GM21619 (cell line): ENCODE results near the gene CIBAR2.

Experiments
- ATAC-seq: cut with Tn5 transposase; IDR thresholded peaks from one replicate; pipeline ENCODE4 v1.9.1; 2021; ENCODE audit not compliant: unreplicated experiment

CIBAR2 gene

DNA sequence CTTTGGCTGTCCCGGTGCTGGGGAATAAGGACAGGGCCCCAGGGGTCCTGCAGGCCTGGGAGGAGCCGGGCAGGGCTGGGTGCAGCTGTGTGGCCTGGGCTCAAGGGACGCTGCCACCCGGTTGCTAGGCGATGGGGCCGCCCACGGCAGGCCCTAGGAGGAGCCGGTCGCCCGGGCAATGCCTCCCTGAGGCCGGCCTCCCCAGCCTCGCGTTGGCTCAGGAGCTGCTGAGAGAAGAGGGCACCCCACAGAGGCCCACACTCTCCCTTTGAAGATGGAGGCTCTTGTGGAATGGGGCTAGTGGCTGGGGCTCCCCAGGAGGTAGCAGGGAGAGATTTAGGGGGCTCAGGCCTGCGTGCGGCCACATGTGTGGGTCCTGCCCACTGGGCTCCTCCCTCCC is at the start of gene CIBAR2:
Gene CIBAR2 (minus strand): TSS at position 109 of the 400 bp plus-strand sequence. CDS start 120 bp downstream, outside the sequence.
- no peak for ATAC-seq

DNA sequence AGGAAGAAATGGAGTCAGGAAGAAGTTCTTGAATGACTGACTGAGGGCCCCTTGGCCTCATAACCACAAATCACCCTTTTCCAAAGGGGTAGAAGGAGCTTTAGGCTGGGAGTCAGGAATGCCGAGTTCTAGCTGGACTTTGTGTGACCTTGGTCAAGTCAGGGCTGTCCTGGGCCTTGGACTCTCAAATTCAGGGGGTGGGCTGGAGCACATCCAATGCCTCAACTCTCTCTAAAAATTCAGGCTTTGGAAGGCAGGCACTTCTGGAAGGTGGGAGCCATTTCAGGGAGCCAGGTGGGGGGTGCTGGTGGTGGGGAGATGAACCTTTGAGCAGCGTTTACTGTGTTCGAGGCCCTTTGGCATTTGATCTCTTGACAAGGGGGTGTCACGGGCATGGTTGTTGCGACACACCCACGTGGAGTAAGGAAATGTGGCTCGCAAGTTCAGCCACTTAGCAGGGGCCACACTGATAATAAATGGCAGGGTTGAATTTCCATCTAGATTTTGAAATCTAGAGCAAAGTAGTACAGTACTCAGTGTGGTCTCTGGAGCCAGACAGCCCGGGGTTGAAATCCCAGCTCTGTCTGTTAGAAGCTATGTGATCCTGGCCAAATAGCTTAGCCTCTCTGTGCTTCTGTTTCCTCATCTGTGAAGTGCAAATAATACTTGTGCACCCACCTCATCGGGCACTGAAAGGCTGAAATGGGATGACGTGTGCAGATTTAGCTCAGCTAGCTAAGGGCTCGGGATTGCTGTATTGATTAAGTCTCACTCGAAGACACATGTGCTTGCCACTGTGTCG is 47.1 kb upstream of the CIBAR2 start:
- no peak for ATAC-seq

DNA sequence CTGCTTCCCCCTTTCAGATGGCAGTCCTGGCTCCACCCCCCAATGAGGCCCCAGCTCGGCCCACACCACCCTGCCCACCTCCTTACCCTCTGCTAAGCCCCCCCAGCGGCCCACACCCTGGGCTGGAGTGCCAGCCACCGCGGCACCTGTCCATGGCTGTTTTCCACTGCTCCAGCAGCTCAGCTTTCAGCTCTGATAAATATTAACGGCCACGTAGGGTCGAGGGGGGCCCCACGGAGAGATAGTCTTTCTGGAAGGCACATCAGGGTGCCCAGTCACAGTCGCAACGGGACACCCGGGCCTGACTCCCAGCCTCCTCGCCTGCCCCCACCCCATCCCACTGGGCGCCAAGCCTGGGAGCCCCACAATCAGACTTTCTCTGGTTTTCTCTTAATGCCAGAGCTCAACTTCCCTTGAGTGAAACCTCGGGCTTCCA is 46.5 kb upstream of the CIBAR2 start:
- no peak for ATAC-seq

GRCh38 chr16:85157813-85158742 is 45.8 kb upstream of the CIBAR2 start:
- no peak for ATAC-seq

DNA sequence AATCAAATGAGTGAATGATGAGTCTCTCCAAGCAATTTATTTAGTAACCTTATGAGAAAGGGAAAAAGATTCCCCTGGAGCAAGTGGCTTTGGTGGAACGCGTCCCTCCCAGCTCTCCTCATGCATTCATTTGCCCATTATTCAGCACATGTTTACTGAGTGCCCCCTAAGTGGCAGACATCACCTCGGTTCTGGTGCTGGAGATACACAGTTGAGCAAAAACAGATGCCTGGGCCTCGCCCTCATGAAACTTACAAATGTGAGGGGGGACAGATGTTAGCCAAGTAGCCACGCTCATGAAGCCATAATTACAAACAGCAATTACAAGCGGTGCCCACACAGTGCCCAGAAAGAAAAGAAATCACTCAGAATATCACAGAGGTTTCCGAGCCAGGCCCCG is 45.1 kb upstream of the CIBAR2 start:
- no peak for ATAC-seq

DNA sequence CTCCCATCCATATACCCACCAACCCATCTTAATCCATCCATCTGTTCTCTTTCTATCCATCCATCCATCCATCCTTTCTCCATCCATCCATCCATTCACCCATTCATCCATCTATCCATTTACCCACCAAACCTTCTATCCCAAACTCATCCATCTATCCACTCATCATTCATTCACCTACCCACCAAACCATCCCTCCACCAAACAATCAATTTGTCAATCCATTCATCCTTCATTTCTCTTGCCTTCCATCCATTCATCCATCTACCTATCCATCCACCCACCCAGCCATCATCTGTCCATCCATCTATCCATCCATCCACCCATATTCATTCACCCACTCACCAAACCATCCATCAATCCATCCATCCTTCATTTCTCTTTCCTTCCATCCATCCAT is 44.6 kb upstream of the CIBAR2 start:
- no peak for ATAC-seq

DNA sequence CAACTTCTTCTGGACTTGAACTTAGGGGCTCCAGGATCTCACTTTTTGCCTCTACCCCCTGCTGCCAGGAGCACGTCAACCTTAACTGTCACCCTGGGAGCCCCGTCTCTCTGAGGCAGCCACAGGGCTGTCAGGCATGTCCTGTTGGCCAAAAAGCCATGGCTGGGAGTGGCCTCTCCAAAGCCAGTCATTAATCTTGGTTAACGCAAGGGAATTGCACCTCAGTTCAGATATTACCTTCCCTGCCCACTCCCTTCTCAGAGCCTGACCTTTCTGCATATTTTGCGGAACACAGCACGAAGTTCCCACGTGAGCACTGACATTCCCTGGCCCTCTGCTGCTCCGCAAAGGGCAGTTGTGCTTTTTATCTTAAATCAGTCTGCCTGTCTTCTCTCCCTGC is 44.2 kb upstream of the CIBAR2 start:
- no peak for ATAC-seq

DNA sequence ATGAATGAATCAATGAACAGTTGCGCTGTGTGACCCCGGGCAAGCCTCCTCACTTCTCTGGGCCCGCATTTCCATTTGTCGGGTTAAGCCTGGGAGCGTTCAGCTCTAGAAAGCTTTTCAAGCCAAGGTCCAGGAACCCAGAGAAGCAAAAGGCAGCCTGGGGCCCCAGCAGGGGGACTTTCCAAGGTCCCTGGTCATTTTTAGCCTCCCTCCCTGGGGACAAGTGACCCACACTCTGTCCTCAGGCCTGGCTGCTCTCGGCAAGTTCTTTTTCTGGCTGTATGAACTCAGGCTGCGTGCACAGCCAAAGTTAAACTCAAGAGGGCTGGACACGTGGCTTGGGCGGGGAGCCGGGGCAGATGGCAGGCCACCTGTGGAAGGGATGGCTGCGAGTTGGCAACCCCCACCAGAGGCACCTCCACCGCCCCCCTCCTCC is 41.4 kb upstream of the CIBAR2 start:
- no peak for ATAC-seq

DNA sequence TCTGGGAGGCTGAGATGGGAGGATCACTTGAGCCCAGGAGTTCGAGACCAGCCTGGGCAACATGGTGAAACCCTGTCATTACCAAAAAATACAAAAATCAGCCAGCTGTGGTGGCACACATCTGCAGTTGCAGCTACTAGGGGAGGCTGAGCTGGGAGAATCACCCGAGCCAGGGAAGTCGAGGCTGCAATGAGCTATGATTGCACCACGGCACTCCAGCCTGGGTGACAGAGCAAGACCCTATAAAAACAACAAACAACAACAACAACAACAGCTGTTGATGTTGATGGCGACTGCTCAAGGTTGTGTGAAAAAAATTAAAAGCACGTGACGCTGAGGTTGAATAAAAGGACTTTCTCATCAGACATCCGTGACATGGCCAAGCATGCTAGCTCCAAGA is 40.8 kb upstream of the CIBAR2 start:
- ATAC-seq = no peak

GRCh38 chr16:85152414-85153030 is 40.2 kb upstream of the CIBAR2 start:
- no peak for ATAC-seq

DNA sequence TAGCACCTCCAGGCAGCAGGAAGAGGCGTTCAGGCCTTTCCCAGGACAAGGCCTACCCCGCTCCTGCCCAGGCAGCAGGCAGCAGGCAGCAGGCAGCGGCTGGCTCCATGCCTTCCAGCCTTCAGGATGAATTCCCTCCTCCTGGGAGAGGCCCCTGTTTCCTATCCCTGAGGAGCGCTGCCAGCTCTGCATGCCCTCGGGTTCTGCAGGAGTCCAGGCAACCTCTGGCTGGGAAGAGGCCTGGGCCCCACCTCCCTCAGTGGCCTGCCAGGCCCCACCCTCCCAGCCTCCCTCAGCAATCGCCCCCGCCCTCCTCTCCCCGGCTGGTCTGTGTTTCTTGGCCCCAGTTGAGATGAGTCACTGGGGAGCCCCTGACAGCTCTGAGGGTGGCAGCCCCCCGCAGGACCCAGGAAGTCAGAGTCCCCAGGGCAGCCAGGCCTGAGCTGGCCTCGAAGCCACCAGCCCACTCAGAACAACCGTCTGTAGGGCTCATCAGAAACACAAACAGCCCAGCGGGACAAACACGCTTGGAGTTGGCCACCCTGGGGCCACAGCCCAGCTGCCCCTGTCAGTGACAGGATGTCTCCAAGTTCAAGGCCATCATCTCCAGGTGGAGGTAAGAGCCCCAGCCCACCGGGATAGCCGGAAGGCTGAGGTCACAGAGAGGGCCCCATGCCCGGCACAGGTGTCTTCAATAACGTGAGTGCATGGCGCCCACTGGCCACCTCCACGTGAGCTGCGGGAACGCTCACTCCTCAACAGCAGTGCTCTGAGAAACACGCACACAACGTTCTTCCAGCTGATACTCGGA is 39.5 kb upstream of the CIBAR2 start:
- no peak for ATAC-seq

- ATAC-seq = no peak
Measured at GRCh38 chr16:85151079-85151602, 38.9 kb upstream of the CIBAR2 start.

DNA sequence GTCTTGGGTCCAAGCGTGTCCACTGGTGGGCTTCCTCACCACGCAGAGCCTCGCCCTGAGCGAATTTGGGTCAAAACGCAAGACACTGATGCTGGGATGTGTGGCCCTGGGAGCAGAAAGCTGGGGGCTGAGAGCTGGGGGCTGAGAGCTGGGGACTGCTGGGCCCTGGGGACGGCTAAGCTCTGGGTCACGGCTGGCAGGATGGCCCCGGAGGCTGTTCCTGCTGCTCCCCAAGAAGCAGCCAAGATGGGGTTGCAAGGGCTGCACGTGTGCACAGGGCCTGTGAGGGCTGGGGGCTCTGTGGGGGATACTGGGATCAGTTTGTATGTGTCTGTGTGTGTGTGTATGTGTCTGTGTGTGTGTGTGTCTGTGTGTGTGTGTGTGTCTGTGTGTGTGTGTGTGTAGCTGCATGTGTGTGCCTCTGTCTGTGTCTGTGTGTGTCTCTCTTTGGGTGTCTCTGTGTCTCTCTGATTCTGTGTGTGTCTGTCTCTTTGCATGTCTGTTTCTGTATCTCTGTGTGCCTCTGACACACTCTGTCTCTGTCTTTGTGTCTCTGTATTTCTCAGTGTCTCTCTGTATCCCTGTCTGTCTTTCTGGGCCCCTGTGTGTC is 38.2 kb upstream of the CIBAR2 start:
- ATAC-seq = no peak

DNA sequence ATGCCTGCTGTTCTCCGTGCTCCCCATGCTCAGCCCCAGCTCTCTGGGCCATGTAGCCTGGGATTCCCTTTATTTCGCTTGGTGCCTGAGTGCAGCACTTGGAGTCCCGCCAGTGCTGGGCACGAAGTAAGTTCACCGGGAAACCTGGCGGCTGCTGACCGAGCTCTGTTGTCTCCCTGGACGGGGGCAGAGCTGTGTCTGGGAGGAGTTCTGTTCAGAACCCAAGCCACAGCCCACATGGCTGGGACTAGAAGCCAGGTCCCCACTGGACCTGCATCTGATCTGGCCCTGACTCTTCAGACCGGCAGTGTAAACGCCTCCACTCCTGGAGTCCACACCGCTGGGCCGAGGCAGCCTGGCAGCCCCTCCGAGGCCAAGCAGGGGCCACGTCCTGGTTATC is 37.5 kb upstream of the CIBAR2 start:
- no peak for ATAC-seq

DNA sequence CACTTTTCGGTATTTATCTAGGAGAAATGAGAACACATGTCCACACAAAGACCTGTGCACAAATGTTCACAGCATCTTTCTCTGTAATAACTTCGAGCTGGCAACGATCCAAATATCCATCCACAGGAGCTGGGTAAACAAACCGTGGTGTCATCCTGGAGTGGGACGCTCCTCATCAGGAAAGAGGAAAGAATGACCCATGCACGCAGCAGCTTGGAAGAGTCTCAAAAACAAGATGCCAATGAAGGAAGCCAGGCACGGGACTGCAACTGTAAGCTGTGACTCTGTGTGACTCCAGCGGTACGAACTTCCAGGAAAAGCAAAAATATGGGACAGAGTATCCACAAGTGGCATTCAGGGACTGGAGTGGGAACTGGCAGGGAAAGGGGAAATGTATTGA is 36.7 kb upstream of the CIBAR2 start:
- ATAC-seq = no peak

DNA sequence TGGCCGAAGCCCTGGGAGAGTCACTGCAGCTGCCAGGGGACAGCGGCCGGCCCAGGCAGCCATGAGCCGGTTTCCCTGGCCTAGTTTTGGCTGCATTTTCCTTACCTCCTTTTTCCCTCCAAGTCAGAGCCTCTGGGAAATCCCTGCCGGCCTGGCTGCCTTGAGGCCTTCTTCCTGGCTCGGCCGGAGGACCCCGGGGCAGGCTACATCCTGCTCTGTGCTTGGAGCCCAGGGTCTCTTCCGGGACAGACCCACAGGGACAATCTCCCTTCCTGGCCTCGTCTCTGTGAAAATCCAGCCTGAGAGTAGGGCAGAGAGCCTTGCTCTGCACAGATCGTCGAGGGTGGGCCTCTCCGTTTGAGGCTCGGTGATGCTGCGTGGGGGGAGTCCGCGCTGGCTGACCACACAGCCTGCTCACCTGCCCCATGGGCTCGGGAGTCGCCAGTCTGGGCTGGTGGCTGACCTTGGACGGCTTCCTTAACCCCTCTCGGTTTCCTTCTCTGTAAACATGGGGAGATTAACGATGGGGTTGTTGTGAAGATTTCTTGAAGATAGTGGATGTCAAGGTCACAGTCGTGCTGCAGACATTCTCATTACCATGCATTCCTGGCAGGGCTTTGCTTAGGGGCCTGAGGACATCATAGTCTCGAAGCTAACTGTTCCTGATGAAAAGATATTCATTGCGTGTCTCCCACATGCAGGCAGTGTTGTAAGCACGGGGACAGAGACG is 34.8 kb upstream of the CIBAR2 start:
- ATAC-seq = no peak

- ATAC-seq = no peak
Measured at GRCh38 chr16:85146532-85146797, 34.2 kb upstream of the CIBAR2 start.

- ATAC-seq = no peak
Measured at GRCh38 chr16:85145734-85146531, 33.7 kb upstream of the CIBAR2 start.

DNA sequence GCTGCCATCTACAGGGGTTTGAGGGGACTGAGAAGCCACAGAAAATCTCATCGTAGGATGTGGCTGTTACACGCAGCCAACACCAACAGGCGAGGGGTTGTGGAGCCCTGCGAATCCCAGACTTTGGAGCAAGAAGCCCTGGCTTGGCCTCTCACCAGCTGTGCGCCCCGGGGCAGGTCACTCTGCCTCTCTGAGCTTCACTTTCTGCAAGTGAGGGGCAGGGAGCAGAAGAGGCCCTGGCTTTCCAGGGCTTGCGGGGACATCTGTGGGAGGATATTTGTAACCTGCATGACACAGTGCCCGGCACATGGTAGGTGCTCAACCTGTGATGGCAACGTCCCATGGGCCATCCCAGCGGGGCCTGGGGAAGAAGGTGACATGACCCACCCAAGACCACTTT is 32.9 kb upstream of the CIBAR2 start:
- no peak for ATAC-seq
